Measurements from ENCODE around the gene FNDC3B.

Gene FNDC3B

DNA sequence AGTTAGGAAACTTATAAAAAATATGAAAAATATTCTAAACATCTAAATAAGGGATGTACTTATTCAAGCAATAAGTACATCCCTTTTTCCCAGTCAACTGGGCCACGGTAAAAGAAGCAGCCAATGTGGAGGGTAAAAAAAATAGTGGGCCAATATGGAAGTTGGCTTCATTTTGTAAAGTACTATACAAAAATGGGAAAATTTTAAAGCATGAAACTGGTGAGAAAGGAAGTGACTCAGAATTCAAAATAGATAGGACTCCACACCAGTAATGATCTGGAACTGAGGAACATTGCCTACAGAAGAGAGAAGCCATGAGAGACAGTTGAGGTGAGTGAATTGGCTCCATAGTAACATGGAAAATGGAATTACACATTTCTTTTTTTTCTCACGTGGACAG lies 108.9 kb downstream of the FNDC3B start:
- TF ChIP-seq POLR2AphosphoS5 (IDR thresholded peaks at IDR 0.05; ENCODE audit: low read depth, low read length) (no peak), SIN3A (IDR thresholded peaks at IDR 0.05; ENCODE audit: borderline replicate concordance, insufficient read depth, low read length) (no peak), FOXP2 (optimal IDR thresholded peaks at IDR 0.05; ENCODE audit: borderline replicate concordance, extremely low read depth, extremely low read length, insufficient read depth) (no peak), TAF1 (IDR thresholded peaks at IDR 0.05; ENCODE audit: borderline replicate concordance, insufficient read depth, low read length) (no peak)
- TF ChIP-seq, protein P1, sequence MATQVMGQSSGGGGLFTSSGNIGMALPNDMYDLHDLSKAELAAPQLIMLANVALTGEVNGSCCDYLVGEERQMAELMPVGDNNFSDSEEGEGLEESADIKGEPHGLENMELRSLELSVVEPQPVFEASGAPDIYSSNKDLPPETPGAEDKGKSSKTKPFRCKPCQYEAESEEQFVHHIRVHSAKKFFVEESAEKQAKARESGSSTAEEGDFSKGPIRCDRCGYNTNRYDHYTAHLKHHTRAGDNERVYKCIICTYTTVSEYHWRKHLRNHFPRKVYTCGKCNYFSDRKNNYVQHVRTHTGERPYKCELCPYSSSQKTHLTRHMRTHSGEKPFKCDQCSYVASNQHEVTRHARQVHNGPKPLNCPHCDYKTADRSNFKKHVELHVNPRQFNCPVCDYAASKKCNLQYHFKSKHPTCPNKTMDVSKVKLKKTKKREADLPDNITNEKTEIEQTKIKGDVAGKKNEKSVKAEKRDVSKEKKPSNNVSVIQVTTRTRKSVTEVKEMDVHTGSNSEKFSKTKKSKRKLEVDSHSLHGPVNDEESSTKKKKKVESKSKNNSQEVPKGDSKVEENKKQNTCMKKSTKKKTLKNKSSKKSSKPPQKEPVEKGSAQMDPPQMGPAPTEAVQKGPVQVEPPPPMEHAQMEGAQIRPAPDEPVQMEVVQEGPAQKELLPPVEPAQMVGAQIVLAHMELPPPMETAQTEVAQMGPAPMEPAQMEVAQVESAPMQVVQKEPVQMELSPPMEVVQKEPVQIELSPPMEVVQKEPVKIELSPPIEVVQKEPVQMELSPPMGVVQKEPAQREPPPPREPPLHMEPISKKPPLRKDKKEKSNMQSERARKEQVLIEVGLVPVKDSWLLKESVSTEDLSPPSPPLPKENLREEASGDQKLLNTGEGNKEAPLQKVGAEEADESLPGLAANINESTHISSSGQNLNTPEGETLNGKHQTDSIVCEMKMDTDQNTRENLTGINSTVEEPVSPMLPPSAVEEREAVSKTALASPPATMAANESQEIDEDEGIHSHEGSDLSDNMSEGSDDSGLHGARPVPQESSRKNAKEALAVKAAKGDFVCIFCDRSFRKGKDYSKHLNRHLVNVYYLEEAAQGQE (IDR thresholded peaks at IDR 0.05; ENCODE audit: insufficient read depth in 1 of 2, low read depth in 2 of 2, low read length in 2 of 2) = no peak

DNA sequence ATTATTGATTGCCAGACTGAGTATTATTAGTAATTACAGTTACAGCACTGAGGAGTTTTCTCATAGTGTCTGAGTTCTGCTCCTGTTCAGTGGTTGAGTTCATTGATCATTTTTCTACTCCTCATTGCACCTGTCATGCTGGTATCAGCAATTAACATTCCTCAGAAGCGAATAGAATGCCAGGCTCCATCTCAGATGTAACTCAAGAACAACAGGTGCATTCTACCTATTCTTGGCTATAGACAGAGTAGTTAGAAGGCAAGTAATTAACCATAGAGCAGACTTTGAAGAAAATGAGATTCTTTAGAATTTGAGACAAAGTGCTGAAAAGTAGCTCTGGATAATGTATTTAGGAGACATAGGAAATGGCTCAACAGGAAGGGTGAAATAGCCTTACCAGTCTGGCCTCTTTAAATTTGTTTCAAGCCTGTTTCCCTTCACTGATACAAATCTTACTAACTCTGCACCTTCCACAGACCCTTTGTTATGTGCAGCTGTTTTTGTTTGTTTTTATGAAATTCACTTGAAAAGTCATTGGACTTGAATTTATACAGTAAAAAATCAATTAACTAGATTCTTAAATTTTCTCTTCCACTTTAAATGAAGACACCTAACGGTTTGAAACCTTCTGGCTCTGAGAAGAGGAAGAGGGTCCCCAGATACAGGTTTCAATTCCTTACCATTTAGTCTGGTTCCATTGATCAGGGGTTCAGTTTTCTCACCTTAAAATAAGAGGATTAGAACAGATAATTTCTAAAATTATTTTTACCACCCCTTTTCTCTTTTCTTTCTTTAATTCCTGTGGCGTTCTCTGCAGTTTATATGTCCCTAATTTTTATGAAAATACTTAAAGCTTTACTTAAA lies 109.6 kb downstream of the FNDC3B start:
- TF ChIP-seq, protein P1 (IDR thresholded peaks at IDR 0.05; ENCODE audit: insufficient read depth in 1 of 2, low read depth in 2 of 2, low read length in 2 of 2) = no peak
- no peak for TF ChIP-seq POLR2AphosphoS5 (IDR thresholded peaks at IDR 0.05; ENCODE audit: low read depth, low read length)
- no peak for TF ChIP-seq FOXP2 (optimal IDR thresholded peaks at IDR 0.05; ENCODE audit: borderline replicate concordance, extremely low read depth, extremely low read length, insufficient read depth)
- no peak for TF ChIP-seq TAF1 (IDR thresholded peaks at IDR 0.05; ENCODE audit: borderline replicate concordance, insufficient read depth, low read length)
- no peak for TF ChIP-seq SIN3A (IDR thresholded peaks at IDR 0.05; ENCODE audit: borderline replicate concordance, insufficient read depth, low read length)

DNA sequence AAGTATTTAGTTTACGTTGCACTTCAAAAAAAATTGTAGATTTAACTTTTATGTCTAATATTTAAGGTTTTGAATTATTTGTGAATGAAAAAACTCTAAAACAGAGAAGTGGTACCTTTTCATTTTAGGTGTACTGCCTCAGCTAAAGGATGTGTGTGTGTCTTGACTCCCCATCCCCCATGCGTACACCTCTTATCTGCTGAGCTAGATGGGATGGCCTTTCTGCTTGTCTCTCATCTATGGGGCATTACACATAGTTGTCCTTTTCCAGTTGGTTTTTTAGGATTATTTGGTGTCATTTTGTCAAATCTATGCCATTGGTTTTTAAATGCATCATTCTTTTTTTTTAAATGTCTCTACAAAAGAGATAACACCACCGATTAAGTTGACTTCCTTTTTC lies 110.9 kb downstream of the FNDC3B start:
- no peak for TF ChIP-seq SIN3A (IDR thresholded peaks at IDR 0.05; ENCODE audit: borderline replicate concordance, insufficient read depth, low read length)
- TF ChIP-seq TAF1 (IDR thresholded peaks at IDR 0.05; ENCODE audit: borderline replicate concordance, insufficient read depth, low read length) = no peak
- TF ChIP-seq FOXP2 (optimal IDR thresholded peaks at IDR 0.05; ENCODE audit: borderline replicate concordance, extremely low read depth, extremely low read length, insufficient read depth) = no peak
- TF ChIP-seq, protein P1 (IDR thresholded peaks at IDR 0.05; ENCODE audit: insufficient read depth in 1 of 2, low read depth in 2 of 2, low read length in 2 of 2) = no peak
- TF ChIP-seq POLR2AphosphoS5 (IDR thresholded peaks at IDR 0.05; ENCODE audit: low read depth, low read length) = no peak

DNA sequence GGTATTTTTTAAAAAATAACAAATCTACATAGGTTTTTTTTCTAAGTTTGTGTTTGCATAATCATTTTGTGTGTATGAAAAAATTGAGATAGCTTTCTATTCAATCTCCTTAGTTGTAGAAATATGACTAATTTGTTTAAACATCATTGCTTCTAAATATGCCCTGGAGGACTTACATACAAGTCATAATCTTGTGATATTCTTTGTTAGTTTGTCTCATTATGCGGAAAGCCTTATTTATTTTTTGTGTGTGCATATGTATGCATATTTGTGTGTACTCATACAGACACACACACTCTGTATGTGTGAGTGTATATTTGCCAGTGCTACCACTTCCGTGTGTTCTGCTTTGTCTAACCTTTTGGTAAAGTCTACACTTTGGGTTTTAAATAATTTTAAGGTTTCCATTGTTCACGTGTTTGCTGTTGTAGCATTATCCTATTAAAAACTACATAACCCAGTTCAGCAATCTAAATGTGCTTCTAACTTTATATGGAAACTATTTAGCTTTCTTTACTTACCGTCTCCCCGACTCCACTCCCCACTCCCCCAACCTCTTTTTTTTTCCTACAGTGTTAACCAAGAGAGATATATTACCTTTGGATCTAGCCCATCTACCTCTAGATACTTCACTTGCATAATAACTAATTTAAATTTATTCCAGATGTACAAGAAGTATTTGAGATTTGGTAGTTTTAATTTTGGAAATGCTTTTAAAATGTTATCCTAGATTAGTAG lies 111.7 kb downstream of the FNDC3B start:
- no peak for TF ChIP-seq FOXP2 (optimal IDR thresholded peaks at IDR 0.05; ENCODE audit: borderline replicate concordance, extremely low read depth, extremely low read length, insufficient read depth)
- TF ChIP-seq TAF1 (IDR thresholded peaks at IDR 0.05; ENCODE audit: borderline replicate concordance, insufficient read depth, low read length) = no peak
- no peak for TF ChIP-seq SIN3A (IDR thresholded peaks at IDR 0.05; ENCODE audit: borderline replicate concordance, insufficient read depth, low read length)
- no peak for TF ChIP-seq POLR2AphosphoS5 (IDR thresholded peaks at IDR 0.05; ENCODE audit: low read depth, low read length)
- TF ChIP-seq, protein P1 (IDR thresholded peaks at IDR 0.05; ENCODE audit: insufficient read depth in 1 of 2, low read depth in 2 of 2, low read length in 2 of 2) = no peak

Measured in PFSK-1 (cell line).